Globus pallidus (tissue), 1 donor: ENCODE measurements around the gene KLHL15.

Experiments
- DNase-seq: peaks from one replicate; pipeline ENCODE4 v3.0.0-alpha.2; 2015; ENCODE audit warnings: low spot score

The KLHL15 gene

DNA sequence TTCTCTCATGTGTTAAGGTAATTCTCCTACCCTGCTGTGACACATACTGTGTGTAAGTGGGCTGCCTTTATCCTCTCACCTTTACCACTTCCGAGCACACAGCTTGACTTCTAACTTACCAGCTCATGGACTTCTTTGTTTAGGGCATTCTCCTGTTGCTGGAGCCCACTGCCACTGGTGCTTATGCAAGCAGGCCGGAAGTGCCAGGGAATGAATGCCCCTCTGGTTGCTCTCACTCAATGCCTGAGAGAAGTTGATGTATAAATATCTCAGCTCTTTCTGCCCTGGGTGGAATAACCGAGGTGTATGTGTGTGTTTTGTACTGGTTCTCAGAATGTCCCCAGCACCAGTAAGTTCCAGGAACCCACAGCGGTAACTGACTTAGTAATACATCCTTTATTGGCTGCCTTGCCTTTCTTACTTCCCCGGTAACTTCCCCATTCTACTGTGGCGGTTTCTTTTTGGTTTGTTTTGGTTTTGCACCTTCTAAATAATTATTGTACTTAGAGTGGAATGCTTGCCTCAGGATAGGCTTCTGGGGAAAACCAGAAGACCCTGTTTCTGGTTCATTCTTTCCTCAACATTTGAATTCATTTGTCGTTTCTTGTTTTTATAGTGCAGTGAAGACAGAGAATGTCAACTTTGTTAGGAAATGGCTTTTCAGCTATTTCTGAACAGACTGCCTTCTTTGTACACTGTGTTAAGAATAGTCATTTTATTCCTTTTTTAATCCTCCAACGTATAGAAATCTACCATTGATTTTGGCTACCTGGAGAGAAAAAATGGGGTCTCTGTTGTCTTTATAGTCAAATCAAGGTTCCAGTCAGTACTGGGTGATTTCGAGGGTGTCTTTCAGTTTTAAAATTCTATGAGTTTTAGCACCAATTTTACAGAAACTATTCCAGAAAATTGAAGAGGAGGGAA lies 73.7 kb downstream of the KLHL15 start:
- peak; percentile 10 for DNase-seq

GRCh38 chrX:23952391-23952790 lies 74.6 kb downstream of the KLHL15 start:
- no peak for DNase-seq

DNA sequence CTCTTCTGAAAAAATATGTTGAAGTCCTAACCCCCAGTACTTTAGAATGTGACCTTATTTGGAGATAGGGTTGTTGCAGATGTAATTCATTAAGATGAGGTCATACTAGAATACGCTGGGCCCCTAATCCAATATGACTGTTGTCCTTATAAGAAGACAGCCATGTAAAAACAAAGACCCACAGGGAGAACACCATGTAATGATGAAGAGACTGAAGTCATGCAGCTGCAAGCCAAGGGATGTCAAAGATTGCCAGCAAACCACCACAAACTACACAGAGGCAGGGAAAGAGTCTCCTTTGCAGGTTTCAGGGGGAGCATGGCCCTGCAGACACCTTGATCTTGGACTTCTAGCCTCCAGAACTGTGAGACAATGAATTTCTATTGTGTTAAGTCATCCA lies 81.8 kb downstream of the KLHL15 start:
- DNase-seq, result no peak

DNA sequence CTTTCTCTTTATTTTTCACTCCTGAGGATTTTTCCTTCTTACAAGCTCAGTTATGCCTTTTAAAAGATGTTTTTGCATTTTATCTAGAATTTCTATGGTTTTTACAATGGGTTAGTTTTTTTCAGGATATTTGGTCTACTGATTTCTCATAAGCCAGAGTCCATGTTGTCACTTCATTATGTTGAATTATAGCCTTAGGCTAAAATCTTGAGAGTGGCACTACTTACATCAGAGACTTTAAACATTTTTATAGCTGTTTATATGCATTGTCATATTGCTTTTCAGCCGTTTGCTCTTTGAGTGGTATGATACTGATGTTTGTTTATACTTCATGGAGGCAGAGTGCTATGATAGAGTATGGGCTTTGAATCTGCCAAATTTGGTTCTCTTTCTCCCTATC lies 82.8 kb downstream of the KLHL15 start:
- no peak for DNase-seq

DNA sequence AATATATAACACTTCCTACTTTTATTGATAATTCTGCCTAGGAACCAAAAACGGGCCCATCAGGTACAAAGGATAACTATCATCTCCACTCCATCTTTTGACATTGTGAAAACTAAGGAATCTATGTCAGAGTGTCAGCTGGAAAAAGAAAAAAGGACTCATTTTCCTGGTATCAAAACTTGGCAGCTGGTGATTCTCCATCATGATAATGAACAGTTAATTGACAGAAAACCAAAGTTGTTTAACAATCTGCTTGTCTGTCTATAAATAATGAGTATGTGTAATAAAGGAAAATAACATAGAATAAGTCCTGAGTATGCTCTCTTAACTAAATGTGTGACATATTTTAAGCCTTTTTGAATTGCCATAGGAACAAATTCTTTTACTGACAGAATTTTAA lies 87.8 kb downstream of the KLHL15 start:
- no peak for DNase-seq

GRCh38 chrX:23938690-23939089 lies 88.3 kb downstream of the KLHL15 start:
- no peak for DNase-seq

DNA sequence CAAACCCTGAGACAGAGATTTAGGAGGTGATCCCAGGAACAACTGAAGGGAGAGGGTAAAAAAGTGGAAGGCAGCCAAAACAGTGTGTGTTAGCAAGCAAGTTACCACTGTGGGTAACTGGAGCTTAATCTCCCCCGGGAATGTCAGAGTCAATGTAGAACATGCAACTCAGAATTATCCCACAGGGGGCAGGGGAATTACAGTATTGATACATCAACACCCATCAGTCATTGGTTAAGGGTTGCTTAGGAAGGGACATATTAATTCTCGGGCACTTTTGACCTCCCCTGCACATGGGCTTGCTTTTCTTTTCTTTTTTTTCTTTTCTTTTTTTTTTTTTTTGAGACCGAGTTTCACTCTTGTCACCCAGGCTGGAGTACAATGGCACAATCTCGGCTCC lies 89.9 kb downstream of the KLHL15 start:
- no peak for DNase-seq

DNA sequence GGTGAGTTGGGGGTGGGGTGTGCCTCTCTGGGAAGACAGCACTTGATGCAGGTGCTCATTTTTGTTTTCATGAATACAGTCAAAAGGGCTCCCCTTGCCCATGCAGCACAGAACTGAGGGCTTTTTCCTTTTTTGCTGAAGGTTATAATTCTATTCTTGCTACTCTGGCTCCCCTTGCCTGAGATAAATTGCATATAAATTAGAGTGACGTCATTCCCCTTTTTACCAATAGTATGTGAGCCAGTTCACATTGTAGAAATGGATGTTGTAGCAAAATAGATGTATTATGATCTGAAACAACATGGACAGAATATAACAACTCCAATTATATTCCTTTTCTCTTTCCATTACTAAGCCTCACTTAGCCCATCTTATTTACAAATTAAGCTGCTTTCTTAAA lies 90.8 kb downstream of the KLHL15 start:
- DNase-seq, result no peak

DNA sequence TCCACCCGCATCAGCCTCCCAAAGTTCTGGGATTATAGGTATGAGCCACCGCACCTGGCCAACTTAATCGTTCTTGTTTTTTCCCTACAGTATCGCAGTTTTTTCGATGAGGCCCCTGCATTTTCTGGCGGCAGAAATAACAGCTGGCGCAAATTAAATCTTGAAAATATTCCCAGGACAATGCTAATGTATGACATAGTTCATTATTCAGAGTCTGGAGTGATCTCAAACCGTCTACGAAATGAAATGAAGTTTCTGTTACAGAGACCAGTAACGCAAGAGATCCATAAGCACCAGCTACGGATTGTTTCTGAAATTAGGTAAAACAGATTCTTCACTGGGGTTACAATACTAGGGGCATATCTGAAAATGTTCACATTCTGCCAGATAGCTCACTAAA lies 91.9 kb downstream of the KLHL15 start:
- DNase-seq, result no peak
